ENCODE measurements around the gene RNPEPL1.
"Not testable (repeated sequence)": the region's sequence is repeated elsewhere in the genome, so short reads cannot be mapped to it uniquely, and the experiment has no call there.

Gene RNPEPL1

GRCh38 chr2:240567872-240568677 lies at the start of gene RNPEPL1:
Gene RNPEPL1 (plus strand): TSS chr2:240568484. CDS start chr2:240568587, 103 bp downstream.
- no peak for DNase-seq

- no peak for DNase-seq
Observed at GRCh38 chr2:240518981-240519380, 49.3 kb upstream of the RNPEPL1 start.

GRCh38 chr2:240519396-240520129 lies 48.7 kb upstream of the RNPEPL1 start:
- DNase-seq: no peak

- DNase-seq: no peak
Observed at GRCh38 chr2:240520130-240520973, 47.9 kb upstream of the RNPEPL1 start.

- DNase-seq: no peak
Observed at GRCh38 chr2:240520974-240521350, 47.3 kb upstream of the RNPEPL1 start.

- not testable (repeated sequence) for DNase-seq
Observed at GRCh38 chr2:240521885-240522284, 46.4 kb upstream of the RNPEPL1 start.

- no peak for DNase-seq
Observed at GRCh38 chr2:240522406-240522805, 45.9 kb upstream of the RNPEPL1 start.

GRCh38 chr2:240523451-240524281 lies 44.6 kb upstream of the RNPEPL1 start:
- DNase-seq: no peak

- no peak for DNase-seq
Observed at GRCh38 chr2:240524963-240525718, 43.1 kb upstream of the RNPEPL1 start.

- no peak for DNase-seq
Observed at GRCh38 chr2:240525802-240526201, 42.5 kb upstream of the RNPEPL1 start.

GRCh38 chr2:240526521-240526920 lies 41.8 kb upstream of the RNPEPL1 start:
- DNase-seq: no peak

- no peak for DNase-seq
Observed at GRCh38 chr2:240527153-240527750, 41.0 kb upstream of the RNPEPL1 start.

GRCh38 chr2:240528406-240529040 lies 39.8 kb upstream of the RNPEPL1 start:
- no peak for DNase-seq

- no peak for DNase-seq
Observed at GRCh38 chr2:240529344-240529999, 38.8 kb upstream of the RNPEPL1 start.

GRCh38 chr2:240530181-240530580 lies 38.1 kb upstream of the RNPEPL1 start:
- DNase-seq: no peak

GRCh38 chr2:240531038-240531437 lies 37.2 kb upstream of the RNPEPL1 start:
- DNase-seq: no peak

- DNase-seq: no peak
Observed at GRCh38 chr2:240532031-240532775, 36.1 kb upstream of the RNPEPL1 start.

- no peak for DNase-seq
Observed at GRCh38 chr2:240538031-240538780, 30.1 kb upstream of the RNPEPL1 start.

GRCh38 chr2:240539101-240539500 lies 29.2 kb upstream of the RNPEPL1 start:
- DNase-seq: not testable (repeated sequence)

Data from HCEC 1CT (cell line).